HG02981 (cell line): ENCODE measurements around the gene FERMT3.

Experiments
- ATAC-seq: cut with Tn5 transposase; IDR thresholded peaks from one replicate; pipeline ENCODE4 v1.9.1; 2021; ENCODE audit warnings: mild to moderate bottlenecking, moderate library complexity; ENCODE audit not compliant: unreplicated experiment

FERMT3 gene

DNA sequence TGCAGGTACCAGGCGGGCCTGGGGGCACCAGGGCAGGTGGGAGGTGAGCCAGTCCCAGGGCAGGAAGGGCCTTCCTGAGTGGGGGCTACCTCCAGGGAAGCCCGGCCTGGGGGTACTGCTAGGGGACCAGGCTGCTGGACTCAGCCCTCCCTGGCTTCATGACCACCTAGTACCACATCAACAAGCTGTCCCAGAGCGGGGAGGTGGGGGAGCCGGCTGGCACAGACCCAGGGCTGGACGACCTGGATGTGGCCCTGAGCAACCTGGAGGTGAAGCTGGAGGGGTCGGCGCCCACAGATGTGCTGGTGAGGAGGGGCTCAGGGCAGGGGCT, 12.8 kb downstream of the FERMT3 start:
- ATAC-seq: no peak

DNA sequence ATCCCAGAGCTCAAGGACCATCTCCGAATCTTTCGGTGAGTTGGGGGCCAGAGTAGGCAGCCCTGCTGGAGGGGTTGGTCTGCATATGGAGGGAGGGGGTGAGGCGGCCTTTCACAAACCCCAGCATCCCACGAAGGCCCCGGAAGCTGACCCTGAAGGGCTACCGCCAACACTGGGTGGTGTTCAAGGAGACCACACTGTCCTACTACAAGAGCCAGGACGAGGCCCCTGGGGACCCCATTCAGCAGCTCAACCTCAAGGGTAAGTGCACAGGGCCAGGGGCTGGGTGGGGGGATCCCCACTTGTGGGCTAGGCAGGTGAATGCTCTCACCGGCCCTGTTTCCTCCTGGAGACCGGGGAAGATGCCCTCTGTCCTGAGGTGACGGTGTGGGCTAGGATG, 13.2 kb downstream of the FERMT3 start:
- no peak for ATAC-seq

DNA sequence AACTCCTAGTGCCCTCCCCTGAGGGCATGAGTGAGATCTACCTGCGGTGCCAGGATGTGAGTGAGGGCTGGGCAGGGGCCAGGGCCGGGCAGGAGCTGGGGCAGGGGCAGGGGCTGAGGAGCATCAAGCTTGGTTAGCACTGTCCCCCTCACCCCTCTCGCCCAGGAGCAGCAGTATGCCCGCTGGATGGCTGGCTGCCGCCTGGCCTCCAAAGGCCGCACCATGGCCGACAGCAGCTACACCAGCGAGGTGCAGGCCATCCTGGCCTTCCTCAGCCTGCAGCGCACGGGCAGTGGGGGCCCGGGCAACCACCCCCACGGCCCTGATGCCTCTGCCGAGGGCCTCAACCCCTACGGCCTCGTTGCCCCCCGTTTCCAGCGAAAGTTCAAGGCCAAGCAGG, 13.8 kb downstream of the FERMT3 start:
- ATAC-seq: no peak

DNA sequence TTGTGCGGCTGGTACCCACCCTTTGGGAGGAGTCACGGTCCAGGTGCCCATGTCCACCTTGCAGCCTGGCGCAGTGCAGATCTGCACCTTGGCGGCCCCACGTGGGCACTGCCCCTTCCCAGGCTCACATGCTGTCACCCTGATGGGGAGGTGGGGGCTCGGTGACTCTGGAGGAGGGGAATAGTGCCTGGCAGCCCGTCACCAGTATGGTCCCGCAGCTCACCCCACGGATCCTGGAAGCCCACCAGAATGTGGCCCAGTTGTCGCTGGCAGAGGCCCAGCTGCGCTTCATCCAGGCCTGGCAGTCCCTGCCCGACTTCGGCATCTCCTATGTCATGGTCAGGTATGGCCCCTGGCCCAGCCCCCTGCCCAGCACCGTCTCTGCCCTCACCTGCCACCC, 14.3 kb downstream of the FERMT3 start:
- ATAC-seq: no peak

DNA sequence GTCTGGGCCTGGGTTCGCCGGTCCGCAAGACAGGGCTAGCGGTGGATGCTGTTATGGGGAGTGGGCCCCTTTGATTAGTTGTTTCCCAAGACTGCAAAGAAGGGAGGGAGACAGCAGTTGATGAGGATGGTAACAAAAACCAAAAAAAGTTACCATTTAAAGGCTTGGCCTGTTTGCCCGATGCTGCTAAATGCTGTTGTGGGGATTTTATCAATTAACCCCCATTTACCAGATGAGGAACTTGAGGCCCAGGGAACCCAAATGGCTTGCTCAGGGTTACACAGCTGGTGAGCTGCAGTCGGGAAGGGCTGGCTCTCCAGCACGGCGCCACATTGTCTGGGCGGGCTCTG, 16.1 kb downstream of the FERMT3 start:
- no peak for ATAC-seq

DNA sequence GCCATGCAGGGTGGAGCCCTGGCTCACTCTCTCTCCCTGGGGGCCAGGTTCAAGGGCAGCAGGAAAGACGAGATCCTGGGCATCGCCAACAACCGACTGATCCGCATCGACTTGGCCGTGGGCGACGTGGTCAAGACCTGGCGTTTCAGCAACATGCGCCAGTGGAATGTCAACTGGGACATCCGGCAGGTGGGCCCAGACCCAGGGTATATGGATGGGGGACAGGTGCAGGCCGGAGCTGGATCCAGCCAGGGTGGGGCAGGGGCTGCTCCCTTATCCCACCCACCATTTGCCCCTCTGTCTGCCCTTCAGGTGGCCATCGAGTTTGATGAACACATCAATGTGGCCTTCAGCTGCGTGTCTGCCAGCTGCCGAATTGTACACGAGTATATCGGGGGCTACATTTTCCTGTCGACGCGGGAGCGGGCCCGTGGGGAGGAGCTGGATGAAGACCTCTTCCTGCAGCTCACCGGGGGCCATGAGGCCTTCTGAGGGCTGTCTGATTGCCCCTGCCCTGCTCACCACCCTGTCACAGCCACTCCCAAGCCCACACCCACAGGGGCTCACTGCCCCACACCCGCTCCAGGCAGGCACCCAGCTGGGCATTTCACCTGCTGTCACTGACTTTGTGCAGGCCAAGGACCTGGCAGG, 16.6 kb downstream of the FERMT3 start:
- no peak for ATAC-seq

DNA sequence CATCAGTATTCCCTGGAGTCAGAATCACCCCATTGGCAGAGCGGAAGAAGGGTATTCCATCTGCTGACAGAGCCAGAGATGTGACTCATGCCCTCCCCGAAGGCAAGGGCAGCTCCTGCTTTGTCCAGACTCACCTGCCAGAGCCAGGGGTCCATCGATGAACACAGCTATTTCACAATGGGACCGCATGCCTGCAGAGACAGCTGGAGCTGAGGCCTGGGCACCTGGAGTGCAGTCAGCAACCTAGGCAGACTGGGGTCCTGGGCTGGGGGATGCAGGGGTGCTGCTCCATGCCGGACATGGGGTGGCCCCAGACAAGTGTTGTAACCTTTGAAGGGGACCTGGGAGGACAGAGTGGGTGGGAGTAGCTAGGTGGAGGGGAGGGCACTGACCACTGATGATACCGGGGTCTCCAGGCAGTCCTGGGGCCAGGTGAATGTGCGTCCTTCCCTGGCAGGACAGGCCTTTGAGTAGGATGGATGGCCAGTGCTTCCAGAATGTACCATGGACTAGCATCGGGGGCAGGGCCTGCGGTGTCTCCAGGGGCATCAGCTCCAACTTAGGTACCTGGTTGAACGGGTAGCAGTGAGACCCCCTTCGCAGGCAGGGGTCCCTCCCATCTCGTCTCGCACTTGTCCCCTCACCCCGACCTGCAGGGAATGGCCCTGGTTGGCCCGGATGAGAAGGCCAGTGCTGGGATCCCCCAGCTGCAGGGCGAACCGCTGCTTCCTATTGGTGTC, 17.8 kb downstream of the FERMT3 start:
- no peak for ATAC-seq

DNA sequence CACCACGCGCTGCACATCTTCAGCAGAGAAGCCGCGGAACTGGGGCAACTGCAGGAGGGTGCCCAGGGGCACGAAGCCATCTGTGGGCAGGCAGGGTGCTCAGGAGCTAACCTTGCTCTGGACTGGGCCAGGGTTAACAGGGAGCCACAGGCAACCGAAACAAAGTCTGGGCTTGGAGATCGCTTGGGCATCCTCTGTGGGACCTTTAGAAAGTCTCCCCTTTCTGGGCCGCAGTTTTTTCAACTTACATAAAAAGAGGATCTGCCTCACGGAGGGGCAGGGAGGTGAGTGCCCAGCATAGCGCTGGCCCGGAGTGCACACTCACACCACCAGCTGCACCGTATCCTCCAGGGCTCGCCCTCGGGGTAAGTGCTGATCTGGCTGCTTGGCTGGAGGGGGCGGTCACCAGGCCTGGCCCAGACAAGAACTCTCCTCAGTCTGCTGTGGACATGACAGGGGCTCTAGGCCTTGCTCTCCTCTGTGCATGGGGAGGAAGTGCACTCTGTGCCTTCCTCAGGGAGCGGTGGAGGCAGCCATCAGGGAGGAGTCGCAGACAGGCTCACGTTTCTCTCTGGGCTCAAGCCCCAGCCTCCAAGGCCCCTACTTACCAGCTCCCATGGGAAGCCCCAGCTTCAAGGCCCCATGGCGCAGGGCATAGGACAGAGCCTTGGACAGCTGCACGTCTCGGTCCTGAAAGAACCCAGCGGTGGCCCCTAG, 18.5 kb downstream of the FERMT3 start:
- no peak for ATAC-seq

DNA sequence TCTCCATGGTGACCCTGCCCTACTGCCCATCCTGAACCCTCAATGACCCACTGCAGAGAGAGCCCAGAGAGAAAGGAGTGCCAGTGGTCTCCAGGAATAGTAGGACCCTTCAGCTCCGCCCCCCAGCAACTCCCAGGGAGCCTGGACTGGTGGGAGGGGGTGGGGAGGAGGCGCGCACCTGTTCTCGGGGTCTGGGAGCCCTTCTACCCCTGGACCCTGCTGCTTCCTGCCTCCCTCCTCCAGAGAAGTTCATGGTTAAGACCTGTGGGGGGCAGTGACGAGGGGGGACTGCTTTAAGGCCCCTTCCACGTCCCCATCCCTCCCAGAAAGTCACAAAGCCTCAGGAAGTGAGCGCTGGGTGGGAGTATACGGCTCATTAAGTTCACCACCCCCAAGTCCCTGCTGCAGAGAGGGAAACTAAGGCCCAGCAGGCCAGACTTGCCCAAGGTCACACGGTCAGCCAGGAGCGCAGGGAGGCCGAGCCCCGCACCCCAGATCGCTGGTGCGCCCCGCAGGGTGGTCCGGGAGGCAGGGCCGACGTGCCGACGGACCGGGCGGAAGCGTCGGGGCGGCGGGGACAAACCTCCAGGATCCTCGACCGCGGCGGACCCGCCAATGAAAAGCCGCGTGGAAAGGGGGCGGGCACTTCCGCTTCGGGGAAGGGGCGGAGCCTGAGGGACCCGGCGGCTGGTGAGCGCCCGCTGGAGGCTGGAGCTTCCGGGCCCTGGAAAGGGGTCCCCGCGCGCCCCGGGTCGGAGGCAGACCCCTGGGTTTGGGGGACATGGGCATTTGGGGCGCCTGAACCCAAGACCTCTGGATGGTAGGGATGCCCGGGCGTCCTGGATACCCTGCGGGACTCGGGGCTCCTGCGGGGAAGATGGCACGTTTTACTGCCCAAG, 19.3 kb downstream of the FERMT3 start, which contains the start of the genes NUDT22 and TRPT1:
NUDT22 (plus strand) TSS at position 667 of the 899 bp plus-strand sequence. CDS start 379 bp downstream, outside the sequence.
TRPT1 (minus strand) TSS at position 579 of the 899 bp plus-strand sequence; CDS start at position 253, 326 bp downstream.
- ATAC-seq: peak; percentile 44

DNA sequence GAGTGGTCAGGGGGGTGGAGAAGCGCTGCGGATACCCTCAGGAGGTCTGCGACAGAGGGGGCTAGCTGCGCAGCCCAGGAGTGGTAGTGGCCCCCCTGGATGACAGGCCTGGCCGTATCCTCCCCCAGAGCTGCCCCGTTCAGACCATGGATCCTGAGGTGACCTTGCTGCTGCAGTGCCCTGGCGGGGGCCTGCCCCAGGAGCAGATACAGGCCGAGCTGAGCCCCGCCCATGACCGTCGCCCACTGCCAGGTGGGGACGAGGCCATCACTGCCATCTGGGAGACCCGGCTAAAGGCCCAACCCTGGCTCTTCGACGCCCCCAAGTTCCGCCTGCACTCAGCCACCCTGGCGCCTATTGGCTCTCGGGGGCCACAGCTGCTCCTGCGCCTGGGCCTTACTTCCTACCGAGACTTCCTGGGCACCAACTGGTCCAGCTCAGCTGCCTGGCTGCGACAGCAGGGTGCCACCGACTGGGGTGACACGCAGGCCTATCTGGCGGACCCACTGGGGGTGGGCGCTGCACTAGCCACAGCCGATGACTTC, 20.1 kb downstream of the FERMT3 start:
- no peak for ATAC-seq

DNA sequence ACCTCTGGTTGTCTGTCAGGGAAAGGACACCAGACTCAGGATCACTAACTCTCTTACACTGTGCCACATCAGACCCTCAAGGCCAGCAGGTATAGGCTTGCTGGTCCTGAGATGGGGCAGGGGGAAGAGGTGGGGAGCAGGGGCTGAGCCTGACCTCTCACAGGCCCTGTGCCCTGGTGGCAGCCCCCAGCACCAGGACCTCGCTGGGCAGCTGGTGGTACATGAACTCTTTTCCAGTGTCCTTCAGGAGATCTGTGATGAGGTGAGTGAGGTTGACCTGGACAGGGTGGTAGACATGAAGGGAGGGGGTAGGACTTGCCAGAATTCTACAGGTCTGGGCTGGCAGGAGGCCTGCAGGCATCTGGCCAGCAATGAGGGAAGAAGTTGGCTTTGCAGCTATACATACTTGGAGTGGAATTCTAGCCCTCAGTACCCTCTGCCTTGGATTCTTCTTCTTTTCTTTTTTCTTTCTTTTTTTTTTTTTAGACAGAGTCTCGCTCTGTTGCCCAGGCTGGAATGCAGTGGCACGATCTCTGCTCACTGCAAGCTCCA, 21.0 kb downstream of the FERMT3 start:
- ATAC-seq: no peak

DNA sequence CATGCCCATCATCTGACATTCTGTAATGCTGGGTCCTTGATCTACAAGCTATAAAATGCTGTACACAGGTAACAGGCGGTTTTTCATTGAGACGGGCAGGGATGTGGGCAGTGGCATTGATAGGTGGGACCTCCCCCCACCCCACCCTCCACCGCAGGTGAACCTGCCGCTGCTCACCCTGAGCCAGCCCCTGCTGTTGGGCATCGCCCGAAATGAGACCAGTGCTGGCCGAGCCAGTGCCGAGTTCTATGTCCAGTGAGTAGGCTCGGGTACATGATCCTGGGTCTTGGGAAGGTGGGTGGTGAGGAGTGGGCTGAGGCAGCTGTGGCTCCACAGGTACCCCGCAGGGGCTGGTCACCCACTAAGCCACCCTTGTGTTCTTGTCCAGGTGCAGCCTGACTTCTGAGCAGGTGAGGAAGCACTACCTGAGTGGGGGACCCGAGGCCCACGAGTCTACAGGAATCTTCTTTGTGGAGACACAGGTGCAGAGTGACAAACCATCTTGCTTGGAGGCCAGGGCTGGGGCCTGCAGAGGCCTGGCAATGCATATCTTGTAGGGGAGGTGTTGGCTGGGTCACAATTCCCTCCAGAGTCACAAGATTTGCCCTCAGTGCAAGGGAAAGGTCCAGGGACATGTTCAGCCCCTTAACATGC, 22.7 kb downstream of the FERMT3 start:
- ATAC-seq: no peak

DNA sequence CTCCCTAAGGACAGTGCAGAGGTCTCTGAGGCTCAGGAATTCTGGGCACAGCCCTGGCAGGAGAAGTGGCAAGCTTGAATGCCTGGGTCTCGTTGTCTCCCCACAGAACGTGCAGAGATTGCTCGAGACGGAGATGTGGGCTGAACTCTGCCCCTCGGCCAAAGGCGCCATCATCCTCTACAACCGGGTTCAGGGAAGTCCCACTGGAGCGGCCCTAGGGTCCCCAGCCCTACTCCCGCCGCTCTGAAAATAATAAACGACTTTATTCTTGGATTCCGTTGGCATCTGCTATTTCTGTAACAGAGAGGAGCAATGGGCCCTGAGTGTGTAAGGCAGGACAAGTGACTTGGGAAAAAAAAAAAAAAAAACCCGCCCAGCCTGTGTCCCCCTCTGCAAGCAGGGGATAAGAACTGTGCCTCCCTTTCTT, 23.2 kb downstream of the FERMT3 start:
- ATAC-seq: no peak

DNA sequence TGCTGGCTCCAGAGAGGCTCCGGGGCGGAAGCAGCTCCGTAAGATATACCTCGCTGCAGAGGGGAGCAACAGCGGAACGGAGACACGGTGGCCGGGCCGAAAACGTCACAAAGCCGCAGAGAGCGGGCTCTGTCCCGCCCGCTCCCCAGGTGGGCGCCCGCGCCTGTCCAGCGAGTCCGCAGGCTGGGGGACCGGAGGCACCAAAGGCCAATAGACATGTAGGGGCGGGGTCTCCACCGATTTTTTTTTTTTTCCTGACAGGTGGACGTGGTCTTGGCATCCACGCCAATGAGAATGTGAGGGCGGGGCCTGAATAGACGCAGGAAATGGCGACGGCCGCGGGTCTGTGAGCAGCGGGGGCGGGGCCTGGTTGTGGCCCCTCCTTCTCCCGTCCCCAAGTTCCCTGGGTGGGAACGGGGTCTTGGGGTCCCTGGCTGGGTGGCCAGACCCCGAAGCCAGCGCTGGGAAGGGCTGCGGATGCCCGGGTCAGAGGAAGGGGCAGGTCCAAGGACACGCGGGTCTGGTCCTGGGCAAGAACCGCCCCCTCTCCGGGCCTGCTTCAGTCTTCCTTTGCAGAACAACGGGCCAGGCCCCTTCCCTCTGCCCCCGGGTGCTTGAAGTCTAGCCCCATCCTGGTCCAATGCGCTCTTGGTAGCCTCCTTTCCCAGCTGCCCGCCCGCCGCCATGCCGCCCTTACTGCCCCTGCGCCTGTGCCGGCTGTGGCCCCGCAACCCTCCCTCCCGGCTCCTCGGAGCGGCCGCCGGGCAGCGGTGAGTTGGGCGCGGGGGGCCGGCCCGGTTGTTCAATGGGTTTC, 23.9 kb downstream of the FERMT3 start, which contains the start of gene DNAJC4:
DNAJC4 (plus strand) TSS at position 378 of the 814 bp plus-strand sequence; CDS start at position 685, 307 bp downstream.
- peak; percentile 39 for ATAC-seq

DNA sequence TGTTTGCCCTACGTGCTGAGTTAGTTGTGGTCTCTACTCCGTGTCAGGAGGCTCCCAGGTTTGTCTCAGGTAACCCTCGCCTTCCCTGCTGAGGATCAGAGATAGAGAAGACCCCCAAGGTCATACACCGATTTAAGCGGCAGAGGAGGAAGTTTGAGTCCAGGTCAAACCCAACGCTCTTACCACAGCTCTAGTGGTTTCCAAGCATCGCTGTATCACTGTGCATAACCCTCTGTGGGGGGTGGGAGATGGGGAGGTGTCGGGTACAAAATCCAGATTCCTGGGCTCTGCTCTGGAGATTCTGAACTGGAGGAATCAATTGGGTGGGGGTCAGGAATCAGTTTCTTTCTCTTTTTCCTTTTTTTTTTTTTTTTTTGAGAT, 24.5 kb downstream of the FERMT3 start:
- no peak for ATAC-seq

DNA sequence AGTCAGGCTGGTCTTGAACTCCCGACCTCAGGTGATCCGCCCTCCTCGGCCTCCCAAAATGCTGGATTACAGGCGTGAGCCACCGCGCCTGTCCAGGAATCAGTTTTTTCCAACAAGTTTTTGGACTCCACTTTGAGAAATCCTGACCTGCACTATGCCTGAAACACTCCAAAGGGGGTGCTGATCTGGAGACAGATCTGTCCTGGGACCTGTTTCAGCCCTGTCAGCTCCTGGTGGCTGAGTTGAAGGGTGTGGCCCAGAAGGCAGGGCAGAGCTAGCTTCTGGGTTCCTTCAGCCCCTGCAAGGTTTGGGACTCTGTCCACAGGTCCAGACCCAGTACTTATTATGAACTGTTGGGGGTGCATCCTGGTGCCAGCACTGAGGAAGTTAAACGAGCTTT, 25.0 kb downstream of the FERMT3 start:
- ATAC-seq: no peak

DNA sequence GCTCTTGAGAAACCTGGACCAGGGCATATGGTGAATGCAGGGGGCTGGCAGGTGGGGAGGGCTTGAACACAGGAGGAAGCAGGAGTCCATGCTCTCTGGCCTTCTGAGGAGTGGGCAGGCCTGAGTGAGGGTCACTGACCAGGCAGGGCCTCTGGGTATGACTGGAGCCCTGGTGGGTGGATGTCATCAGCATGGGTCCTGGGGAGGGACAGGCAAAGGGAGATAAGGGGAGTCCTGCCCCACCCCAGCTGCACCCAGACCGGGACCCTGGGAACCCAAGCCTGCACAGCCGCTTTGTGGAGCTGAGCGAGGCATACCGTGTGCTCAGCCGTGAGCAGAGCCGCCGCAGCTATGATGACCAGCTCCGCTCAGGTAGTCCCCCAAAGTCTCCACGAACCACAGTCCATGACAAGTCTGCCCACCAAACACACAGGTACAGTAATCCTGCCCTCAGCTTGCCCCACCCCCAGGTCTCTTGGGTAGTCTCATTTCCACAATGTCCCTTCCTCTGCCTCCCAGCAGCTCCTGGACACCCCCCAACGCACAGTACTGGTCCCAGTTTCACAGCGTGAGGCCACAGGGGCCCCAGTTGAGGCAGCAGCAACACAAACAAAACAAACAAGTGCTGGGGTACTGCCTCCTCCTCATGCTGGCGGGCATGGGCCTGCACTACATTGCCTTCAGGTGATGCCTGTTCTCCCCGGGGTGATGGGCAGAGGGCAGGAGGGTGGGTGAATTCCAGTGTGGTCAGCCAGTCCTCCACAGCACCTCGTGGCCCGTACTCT, 25.9 kb downstream of the FERMT3 start:
- ATAC-seq: no peak

DNA sequence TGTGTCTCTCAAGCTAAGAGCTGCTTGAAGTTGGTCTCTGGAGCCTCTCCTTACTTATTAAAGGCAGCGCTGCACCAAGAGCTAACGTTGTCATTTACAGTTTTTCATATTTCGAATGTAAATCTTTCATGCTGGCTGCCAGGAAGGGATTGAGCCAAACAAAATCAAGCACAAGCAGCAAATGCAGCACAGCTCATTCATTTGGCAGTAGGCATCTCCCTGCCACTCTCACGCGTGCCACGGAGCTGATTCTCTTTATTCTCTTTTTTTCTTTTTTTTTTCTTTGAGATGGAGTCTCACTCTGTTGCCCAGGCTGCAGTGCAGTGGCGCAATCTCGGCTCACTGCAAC, 26.4 kb downstream of the FERMT3 start:
- ATAC-seq: no peak
